ENCODE measurements around the gene GFOD1.

DNA sequence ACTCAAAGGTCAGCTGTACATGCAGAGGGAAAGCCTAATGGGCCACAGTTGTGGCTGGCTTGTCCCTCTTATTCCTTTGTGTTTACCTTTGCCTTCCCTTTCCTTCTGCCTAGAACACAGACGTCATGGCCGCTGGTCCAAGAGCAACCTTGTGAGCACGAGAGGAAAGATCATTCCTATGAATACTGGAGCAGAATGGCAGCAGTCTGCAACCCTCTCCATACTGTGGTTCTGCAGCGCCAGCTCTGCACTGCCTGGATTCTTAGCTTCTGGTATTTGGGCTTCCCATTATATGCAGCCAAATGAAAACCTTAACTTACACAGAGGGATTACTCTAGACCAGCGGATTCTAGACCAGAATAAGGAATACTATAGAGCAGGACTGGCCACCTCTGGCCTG, 171.5 kb downstream of the GFOD1 start:
- TF ChIP-seq POLR2AphosphoS2 (IDR thresholded peaks at IDR 0.05; ENCODE audit: low read depth, low read length) = no peak
- no peak for TF ChIP-seq MTA2 (IDR thresholded peaks at IDR 0.05; ENCODE audit: low read depth)
- TF ChIP-seq RAD51 (IDR thresholded peaks at IDR 0.05) = no peak
- no peak for TF ChIP-seq POLR2AphosphoS5 (IDR thresholded peaks at IDR 0.05; ENCODE audit: low read length)
- no peak for TF ChIP-seq SIN3A (IDR thresholded peaks at IDR 0.05; ENCODE audit: low read depth, low read length)
- TF ChIP-seq, protein P1, sequence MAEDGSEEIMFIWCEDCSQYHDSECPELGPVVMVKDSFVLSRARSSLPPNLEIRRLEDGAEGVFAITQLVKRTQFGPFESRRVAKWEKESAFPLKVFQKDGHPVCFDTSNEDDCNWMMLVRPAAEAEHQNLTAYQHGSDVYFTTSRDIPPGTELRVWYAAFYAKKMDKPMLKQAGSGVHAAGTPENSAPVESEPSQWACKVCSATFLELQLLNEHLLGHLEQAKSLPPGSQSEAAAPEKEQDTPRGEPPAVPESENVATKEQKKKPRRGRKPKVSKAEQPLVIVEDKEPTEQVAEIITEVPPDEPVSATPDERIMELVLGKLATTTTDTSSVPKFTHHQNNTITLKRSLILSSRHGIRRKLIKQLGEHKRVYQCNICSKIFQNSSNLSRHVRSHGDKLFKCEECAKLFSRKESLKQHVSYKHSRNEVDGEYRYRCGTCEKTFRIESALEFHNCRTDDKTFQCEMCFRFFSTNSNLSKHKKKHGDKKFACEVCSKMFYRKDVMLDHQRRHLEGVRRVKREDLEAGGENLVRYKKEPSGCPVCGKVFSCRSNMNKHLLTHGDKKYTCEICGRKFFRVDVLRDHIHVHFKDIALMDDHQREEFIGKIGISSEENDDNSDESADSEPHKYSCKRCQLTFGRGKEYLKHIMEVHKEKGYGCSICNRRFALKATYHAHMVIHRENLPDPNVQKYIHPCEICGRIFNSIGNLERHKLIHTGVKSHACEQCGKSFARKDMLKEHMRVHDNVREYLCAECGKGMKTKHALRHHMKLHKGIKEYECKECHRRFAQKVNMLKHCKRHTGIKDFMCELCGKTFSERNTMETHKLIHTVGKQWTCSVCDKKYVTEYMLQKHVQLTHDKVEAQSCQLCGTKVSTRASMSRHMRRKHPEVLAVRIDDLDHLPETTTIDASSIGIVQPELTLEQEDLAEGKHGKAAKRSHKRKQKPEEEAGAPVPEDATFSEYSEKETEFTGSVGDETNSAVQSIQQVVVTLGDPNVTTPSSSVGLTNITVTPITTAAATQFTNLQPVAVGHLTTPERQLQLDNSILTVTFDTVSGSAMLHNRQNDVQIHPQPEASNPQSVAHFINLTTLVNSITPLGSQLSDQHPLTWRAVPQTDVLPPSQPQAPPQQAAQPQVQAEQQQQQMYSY (CRISPR knock-in tag; IDR thresholded peaks at IDR 0.05) = no peak
- no peak for TF ChIP-seq E2F8 (IDR thresholded peaks at IDR 0.05; ENCODE audit: low read depth, partially characterized antibody)

Data from GM12878 (cell line).